ENCODE results near the gene GNG7. TPM values are rescaled to one million over a fixed set of nuclear protein-coding genes. Genes with fewer than 3 reads are reported as not detected.

The GNG7 gene
- total RNA-seq, 1 experiment from 2014 or later: 7.7 TPM

DNA sequence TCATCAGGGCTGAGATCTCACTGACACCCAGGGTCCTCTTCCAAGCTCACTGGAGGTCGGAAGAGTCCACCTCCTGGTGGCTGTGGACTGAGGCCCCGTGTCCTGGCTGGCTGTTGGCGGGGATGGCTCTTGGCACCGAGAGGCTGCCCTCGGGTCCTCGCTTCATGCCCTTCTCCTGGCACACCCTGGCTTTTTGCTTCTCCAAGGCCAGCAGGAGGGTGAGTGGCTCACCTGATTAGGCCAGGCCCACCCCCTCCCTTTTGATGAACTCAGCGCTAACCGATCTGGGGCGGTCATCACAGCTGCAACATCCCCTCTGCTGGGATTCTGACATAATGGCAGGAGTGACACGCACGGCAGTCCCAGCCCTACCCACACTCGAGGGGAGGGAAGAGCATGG, 32.9 kb upstream of the GNG7 start:
- Histone ChIP-seq H3K4ac (ENCODE audit: low read depth, low read length) (no peak overlapping the region), H3K79me1 (ENCODE audit: insufficient read depth, low read depth, low read length, poor library complexity, severe bottlenecking) (no peaks in the 10 kb centered on the region), H3K4me2 (ENCODE audit: insufficient read depth, insufficient read length, low read length) (no peak overlapping the region), H2BK15ac (ENCODE audit: low read depth, low read length) (no peak overlapping the region), H4K8ac (replicated peaks; ENCODE audit: insufficient read length, low read depth, low read length) (no peak overlapping the region), H4K5ac (ENCODE audit: insufficient read length, low read depth, low read length) (no peak overlapping the region), H3K27me3 (ENCODE audit: insufficient read depth, low read length) (no peaks in the 10 kb centered on the region), H2BK120ac (ENCODE audit: low read depth, low read length, poor library complexity, severe bottlenecking) (no peak overlapping the region), H3K23ac (ENCODE audit: insufficient read length, low read depth, low read length) (no peak overlapping the region), H3K18ac (ENCODE audit: insufficient read length, low read depth, low read length) (no peak overlapping the region), H2AFZ (ENCODE audit: low read length) (no peak overlapping the region), H3K27ac (ENCODE audit: insufficient read length, low read depth, low read length) (no peak overlapping the region), H3K79me2 (ENCODE audit: insufficient read depth, low read length) (no peaks in the 10 kb centered on the region), H4K91ac (ENCODE audit: insufficient read length, low read depth, low read length) (no peak overlapping the region), H2BK5ac (ENCODE audit: insufficient read length, low read length) (no peak overlapping the region), H3K14ac (ENCODE audit: insufficient read depth, low read length) (no peak overlapping the region), H2BK12ac (ENCODE audit: insufficient read length, low read depth, low read length) (no peak overlapping the region), H2BK20ac (ENCODE audit: low read depth, low read length, poor library complexity, severe bottlenecking) (no peak overlapping the region), H4K20me1 (ENCODE audit: control insufficient read depth, insufficient read depth, insufficient read length) (no peaks in the 10 kb centered on the region), H3K23me2 (ENCODE audit: insufficient read length, low read depth, low read length, poor library complexity, severe bottlenecking) (peaks cover 5% of the 10 kb centered on the region), H3K4me1 (ENCODE audit: insufficient read depth, low read length) (no peaks in the 10 kb centered on the region), H2AK5ac (ENCODE audit: insufficient read length, low read length) (no peak overlapping the region), H3K56ac (ENCODE audit: insufficient read length, low read depth, low read length) (no peak overlapping the region), H3K9me3 (ENCODE audit: control insufficient read depth, low read depth, low read length) (no peaks in the 10 kb centered on the region), H3T11ph (ENCODE audit: low read length) (no peak overlapping the region), H3K9ac (ENCODE audit: extremely low read depth, insufficient read length, low read length) (no peak overlapping the region)
- no peak overlapping the region for H3K27ac Mint-ChIP-seq
- H3K4me1 Mint-ChIP-seq: peaks cover 5 to 6% of the 10 kb centered on the region in 2 experiments
- H3K36me3 Mint-ChIP-seq (ENCODE audit: insufficient read depth in 1 of 3, low read depth in 3 of 3): peaks cover 33 to 45% (median 40%) of the 10 kb centered on the region in 3 experiments
- TF ChIP-seq, protein P1, sequence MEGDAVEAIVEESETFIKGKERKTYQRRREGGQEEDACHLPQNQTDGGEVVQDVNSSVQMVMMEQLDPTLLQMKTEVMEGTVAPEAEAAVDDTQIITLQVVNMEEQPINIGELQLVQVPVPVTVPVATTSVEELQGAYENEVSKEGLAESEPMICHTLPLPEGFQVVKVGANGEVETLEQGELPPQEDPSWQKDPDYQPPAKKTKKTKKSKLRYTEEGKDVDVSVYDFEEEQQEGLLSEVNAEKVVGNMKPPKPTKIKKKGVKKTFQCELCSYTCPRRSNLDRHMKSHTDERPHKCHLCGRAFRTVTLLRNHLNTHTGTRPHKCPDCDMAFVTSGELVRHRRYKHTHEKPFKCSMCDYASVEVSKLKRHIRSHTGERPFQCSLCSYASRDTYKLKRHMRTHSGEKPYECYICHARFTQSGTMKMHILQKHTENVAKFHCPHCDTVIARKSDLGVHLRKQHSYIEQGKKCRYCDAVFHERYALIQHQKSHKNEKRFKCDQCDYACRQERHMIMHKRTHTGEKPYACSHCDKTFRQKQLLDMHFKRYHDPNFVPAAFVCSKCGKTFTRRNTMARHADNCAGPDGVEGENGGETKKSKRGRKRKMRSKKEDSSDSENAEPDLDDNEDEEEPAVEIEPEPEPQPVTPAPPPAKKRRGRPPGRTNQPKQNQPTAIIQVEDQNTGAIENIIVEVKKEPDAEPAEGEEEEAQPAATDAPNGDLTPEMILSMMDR (conservative IDR thresholded peaks at IDR 0.05): no peak
- no CpG with 5 or more reads among the region's 12 CpGs for WGBS (ENCODE audit: extremely low coverage, insufficient read length, low lambda C conversion rate)
- H3K9me3 Mint-ChIP-seq: no peaks in the 10 kb centered on the region; a peak in 1 of 5 replicates
- H3K27me3 Mint-ChIP-seq (ENCODE audit: low read depth): no peaks in the 10 kb centered on the region; the same call in none of the 2 replicates
- DNase-seq: no peak
- no peak overlapping the region for H3K4me3 Mint-ChIP-seq
